ENCODE results near the gene LRMDA. TPM values are rescaled to one million over a fixed set of nuclear protein-coding genes. Genes with fewer than 3 reads are reported as not detected.

Gene LRMDA
- total and polyA plus RNA-seq, 2 donors (not counting 3 experiments of a cell fraction or from before 2014, with no cell fraction given), result 9.7 to 18.0 TPM

DNA sequence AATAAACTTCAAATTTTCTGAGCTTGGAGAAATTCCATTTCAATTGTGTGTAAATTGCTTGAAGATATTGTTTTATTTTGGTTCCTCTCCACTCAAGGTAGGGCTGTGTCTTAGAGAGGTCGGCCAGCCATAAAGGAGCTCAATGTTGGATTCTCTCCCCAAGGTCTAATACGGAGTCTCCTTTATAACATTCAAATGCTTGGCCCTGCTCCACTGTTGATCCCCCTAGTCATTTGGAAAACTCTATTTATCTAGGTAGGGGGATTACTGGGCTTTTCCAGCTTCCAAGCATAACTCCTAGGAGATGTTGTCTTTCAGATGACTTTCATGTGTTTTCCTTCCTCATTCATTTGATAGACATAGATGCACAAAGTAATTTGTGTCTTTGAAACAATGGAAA is 170.9 kb downstream of the LRMDA start:
- no peak for FAIRE-seq
- BruUV-seq (replicated peaks), result no TSS peak
- H3K9me3 ChIP-seq (replicated peaks; ENCODE audit: control insufficient read depth, insufficient read depth, low read length), result no peaks in the 10 kb centered on the region
- dilution Hi-C loops (cut with MboI; ENCODE audit: extremely low pct_ligation_motif_present, low sequenced_read_pairs), result no loop called here
- TF ChIP-seq MYC (IDR thresholded peaks at IDR 0.05; ENCODE audit: low read depth, low read length), result no peak
- no peak for TF ChIP-seq FOS (IDR thresholded peaks at IDR 0.05; ENCODE audit: borderline replicate concordance, insufficient read depth, low read length)
- TF ChIP-seq, protein P1, sequence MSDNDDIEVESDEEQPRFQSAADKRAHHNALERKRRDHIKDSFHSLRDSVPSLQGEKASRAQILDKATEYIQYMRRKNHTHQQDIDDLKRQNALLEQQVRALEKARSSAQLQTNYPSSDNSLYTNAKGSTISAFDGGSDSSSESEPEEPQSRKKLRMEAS (IDR thresholded peaks at IDR 0.05; ENCODE audit: insufficient read depth, insufficient read length), result no peak
- no peak for TF ChIP-seq GATA2 (IDR thresholded peaks at IDR 0.05; ENCODE audit: insufficient read depth, insufficient read length, low read depth, low read length)
- no peak for TF ChIP-seq POLR2A (IDR thresholded peaks at IDR 0.05; ENCODE audit: low read depth, low read length)
- TF ChIP-seq JUN (IDR thresholded peaks at IDR 0.05; ENCODE audit: borderline replicate concordance, insufficient read depth, insufficient read length, low read depth), result no peak
- no peak for TF ChIP-seq POLR2AphosphoS5 (IDR thresholded peaks at IDR 0.05; ENCODE audit: insufficient read depth, low read depth, low read length)
- TF ChIP-seq EZH2 (IDR thresholded peaks at IDR 0.05; ENCODE audit: borderline replicate concordance, low read depth, low read length, severe bottlenecking), result no peak
- TF ChIP-seq, protein P2, sequence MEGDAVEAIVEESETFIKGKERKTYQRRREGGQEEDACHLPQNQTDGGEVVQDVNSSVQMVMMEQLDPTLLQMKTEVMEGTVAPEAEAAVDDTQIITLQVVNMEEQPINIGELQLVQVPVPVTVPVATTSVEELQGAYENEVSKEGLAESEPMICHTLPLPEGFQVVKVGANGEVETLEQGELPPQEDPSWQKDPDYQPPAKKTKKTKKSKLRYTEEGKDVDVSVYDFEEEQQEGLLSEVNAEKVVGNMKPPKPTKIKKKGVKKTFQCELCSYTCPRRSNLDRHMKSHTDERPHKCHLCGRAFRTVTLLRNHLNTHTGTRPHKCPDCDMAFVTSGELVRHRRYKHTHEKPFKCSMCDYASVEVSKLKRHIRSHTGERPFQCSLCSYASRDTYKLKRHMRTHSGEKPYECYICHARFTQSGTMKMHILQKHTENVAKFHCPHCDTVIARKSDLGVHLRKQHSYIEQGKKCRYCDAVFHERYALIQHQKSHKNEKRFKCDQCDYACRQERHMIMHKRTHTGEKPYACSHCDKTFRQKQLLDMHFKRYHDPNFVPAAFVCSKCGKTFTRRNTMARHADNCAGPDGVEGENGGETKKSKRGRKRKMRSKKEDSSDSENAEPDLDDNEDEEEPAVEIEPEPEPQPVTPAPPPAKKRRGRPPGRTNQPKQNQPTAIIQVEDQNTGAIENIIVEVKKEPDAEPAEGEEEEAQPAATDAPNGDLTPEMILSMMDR (IDR thresholded peaks at IDR 0.05; ENCODE audit: extremely low read depth in 1 of 2, insufficient read depth in 1 of 2, low read depth in 1 of 2, low read length in 2 of 2), result no peak
- H3K9ac ChIP-seq (replicated peaks; ENCODE audit: extremely low read depth, insufficient read depth, low read length), result no peak overlapping the region
- ChIA-PET POLR2A (no interaction called here), CTCF (interaction anchor here (0.9 to 1.6 kb wide), 2 partner anchors 8 to 308 kb away, joined by 3 read pairs; no protein-coding TSS in a partner anchor)
- no peak overlapping the region for H3K27ac ChIP-seq (ENCODE audit: insufficient read depth, low read depth, low read length)
- no peaks in the 10 kb centered on the region for H3K4me1 ChIP-seq (ENCODE audit: control insufficient read depth, extremely low read depth, insufficient read depth, low read length)
- DNase-seq (ENCODE audit: low read depth, low spot score), result no peak
- intact Hi-C loops (cut with micrococcal nuclease), result no loop called here
- no peak overlapping the region for H3K4me3 ChIP-seq (replicated peaks in 1 of 3; ENCODE audit: insufficient read depth in 1 of 3, low read depth in 1 of 3, low read length in 3 of 3)
- no peaks in the 10 kb centered on the region for H3K9me1 ChIP-seq (replicated peaks; ENCODE audit: control insufficient read depth, extremely low read depth, insufficient read depth, low read length)
- no peak overlapping the region for H3K4me2 ChIP-seq (ENCODE audit: insufficient read depth, low read length)
- no peaks in the 10 kb centered on the region for H4K20me1 ChIP-seq (replicated peaks; ENCODE audit: control insufficient read depth, extremely low read depth, insufficient read depth, low read length)
- no peaks in the 10 kb centered on the region for H3K79me2 ChIP-seq (ENCODE audit: control insufficient read depth, insufficient read depth, low read length)
- H3K36me3 ChIP-seq (ENCODE audit: control insufficient read depth in 2 of 2, extremely low read depth in 1 of 2, insufficient read depth in 2 of 2, low read length in 2 of 2), result no peaks in the 10 kb centered on the region
- no peak overlapping the region for H2AFZ ChIP-seq (ENCODE audit: low read depth, low read length)
- no peaks in the 10 kb centered on the region for H3K27me3 ChIP-seq (ENCODE audit: control insufficient read depth in 2 of 2, insufficient read depth in 2 of 2, low read length in 2 of 2)
